Ecto neural progenitor cell (in vitro differentiated cells): ENCODE data around the gene HOXC6.

Experiments used
- DNase-seq: peaks from one replicate; pipeline ENCODE4 v3.0.0-alpha.2; 2018; ENCODE audit warnings: low spot score

Gene HOXC6

GRCh38 chr12:54028314-54029201 is at the start of gene HOXC6:
Gene HOXC6 (plus strand): TSS chr12:54028440. CDS start chr12:54028522, 82 bp downstream.
- peak; percentile 67 for DNase-seq

DNA sequence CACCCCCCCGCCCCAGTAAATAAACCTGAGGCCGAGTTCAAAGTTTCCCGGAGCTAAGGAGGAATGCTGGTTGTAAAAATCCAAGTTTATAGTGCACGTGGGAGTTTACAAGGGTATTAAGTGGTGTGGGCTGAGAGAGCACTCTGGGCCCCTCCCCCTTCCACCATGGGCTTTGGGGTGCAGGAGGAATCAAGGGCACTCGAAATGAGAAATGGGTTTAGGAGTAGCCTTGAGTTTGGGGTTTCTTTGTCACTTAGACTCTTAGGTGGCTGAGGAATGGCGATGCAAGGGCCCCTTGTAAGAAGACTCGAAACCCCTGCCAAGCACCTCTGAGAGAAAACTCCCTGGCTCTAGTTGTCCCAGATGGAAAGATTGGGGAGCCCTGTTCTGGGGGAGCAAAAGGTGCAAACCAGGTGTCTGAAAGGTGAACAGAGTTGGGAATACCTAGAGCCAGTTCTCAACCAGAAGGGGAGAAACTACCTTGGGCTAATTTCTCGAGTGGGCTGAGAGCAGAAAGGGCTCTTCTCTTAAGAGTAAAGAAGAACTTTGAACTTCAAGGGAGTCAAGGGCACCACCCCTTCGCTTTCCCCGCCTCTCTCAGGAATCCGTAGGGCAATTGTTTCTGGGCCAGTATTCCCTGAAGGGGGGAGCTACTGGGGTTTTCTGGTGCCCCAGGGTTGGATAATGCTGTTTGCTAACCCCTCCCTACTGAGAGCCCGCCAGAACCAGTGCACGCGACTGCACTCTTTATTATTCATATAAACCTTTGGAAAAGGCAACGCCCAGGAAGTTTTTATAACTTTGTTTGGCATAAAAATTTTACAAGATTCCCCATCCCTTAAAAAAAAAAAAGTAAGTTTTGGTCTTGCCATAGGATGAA is 49.5 kb upstream of the HOXC6 start:
- DNase-seq, result no peak

DNA sequence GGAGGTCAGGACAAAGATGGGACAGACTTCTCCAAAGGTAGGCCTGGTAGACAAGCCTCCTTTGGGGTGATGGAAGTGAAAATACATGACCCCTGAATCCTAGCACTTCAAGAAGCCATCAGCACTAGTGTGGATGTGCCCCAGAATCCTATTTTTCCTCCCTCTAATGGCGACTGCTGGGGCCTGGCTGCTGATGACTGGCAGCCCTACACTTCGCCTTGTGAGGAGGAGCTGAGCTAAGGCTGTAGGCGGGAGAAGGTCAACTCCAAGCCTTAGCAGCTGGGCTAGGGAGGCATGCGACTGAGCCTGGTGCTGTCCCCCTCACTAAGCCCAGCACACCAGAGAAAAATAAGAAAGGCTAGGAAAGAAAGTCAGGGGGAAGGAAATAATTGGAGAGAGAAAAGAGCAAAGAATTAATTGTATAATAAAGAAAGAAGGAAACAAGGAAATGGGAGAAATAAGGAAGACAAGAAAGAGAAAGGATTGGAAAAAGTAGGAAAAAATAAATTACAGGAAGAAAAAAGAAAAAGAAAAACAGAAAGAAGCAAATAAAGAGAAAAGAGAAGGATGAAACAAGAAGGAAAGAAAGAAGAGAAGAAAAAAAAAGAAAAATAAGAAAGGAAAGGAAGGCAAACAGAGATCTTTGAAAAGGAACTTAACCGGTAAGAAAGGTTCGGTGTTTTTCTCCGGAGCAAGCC is 48.0 kb upstream of the HOXC6 start:
- DNase-seq, result no peak

DNA sequence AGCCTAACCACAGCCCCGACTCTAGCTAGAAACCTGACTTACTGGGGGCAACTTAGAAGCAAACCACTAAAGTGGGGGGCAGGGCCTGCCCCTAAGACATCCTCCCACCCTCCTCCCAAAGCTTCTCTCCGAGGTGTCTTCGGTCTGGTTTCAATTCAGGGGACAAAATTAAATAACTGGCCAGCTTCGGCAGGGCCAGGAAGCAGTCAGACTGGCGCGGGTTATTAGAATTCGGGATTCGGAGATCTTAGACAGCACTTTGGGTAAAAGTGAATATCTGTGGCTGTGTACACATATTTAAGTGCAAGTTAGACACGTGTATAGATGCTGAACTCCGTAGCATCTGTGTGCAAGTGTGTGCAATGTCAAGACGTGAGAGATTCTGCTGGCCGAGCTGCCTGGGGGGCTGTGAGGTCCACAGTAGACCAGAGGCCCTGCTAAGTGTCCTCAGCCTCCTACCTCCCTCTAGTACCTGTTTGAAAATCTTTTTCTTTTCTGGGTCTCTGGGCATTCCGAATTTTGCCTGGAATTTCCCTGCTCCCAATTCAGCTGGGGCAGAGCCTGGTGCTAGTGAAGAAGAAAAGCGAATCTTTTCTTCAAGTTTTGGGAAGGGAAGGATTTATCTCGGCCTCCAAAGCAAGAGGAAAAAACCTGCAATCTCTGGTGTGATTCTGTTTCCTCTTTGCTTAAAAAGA is 47.3 kb upstream of the HOXC6 start:
- no peak for DNase-seq

GRCh38 chr12:53981634-53982565 is 46.3 kb upstream of the HOXC6 start:
- no peak for DNase-seq

GRCh38 chr12:53982648-53983567 is 45.3 kb upstream of the HOXC6 start:
- no peak for DNase-seq

- DNase-seq, result no peak
Observed at GRCh38 chr12:53983568-53983949, 44.7 kb upstream of the HOXC6 start.

GRCh38 chr12:53983950-53984572 is 44.2 kb upstream of the HOXC6 start:
- DNase-seq, result no peak

- peak; percentile 91 for DNase-seq
Observed at GRCh38 chr12:53984901-53985691, 43.1 kb upstream of the HOXC6 start, which contains the start of gene HOXC10. Gene HOXC10 (plus strand): TSS chr12:53985146. CDS start chr12:53985260, 114 bp downstream.

GRCh38 chr12:53985692-53985993 is 42.6 kb upstream of the HOXC6 start:
- no peak for DNase-seq

GRCh38 chr12:53985994-53986685 is 42.1 kb upstream of the HOXC6 start:
- DNase-seq, result no peak

GRCh38 chr12:53986686-53987483 is 41.4 kb upstream of the HOXC6 start:
- DNase-seq, result no peak

DNA sequence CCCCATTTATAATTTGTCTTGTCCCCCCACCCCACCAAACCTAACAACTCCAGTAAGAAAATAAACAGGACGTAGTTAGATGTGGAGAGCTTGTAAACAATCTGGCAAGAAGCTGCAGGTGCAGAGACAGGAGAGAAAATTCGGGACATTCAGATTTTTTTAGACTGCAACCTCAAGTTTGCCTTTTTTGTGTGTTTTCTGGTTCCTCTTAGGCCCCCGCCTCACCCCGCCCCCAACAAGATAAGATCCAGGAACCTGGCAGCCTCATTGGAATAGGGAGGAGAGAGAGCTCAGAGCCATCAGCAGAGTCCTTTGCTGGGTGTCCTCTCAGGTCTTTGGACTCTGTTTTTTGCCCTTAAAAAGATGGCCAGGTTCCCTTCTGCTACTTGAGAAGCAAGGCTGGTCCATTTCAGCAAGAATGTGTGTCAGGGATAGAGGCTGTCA is 40.4 kb upstream of the HOXC6 start:
- DNase-seq, result no peak

- no peak for DNase-seq
Observed at GRCh38 chr12:53988541-53989226, 39.6 kb upstream of the HOXC6 start.

DNA sequence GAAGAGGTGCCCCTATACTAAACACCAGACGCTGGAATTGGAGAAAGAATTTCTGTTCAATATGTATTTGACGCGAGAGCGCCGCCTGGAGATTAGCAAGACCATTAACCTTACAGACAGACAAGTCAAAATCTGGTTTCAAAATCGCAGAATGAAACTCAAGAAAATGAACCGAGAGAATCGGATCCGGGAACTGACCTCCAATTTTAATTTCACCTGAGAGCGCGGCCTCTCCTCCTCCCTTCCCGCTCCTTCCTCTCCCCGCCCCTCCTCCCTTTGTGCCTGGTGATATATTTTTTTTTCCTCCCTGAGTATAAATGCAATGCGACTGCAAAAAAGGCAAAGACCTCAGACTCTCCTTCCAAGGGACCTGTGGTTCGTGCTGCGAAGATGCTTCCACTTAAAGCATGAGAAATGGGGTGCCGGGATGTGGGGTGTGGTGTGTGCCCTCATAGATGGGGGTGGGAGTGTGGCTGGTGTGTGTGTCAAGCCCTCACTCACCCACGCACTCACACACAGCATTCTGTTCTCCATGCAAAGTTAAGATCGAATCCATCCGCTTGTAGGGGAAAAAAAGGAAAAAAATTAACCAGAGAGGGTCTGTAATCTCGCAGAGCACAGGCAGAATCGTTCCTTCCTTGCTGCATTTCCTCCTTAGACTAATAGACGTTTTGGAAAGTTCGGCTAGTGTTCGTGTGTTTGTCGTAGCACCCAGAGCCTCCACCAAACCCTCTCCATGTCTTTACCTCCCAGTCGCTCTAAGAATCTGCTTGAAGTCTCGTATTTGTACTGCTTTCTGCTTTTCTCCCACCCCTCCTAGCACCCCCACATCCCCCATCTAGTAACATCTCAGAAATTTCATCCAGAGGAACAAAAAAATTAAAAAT is 38.8 kb upstream of the HOXC6 start:
- DNase-seq, result no peak
